GM12864 (cell line): ENCODE data around the gene MYO15B.

Source experiments
- DNase-seq: peaks from one replicate; pipeline ENCODE4 v3.0.0-alpha.2; 2011; ENCODE audit warnings: low read depth
- H3K4me3 ChIP-seq: 2 replicates; pipeline ENCODE4 v1.5.1; 2011; ENCODE audit warnings: mild to moderate bottlenecking, low read depth, low read length, control low read depth
- TF ChIP-seq, protein P1 (sequence below): IDR thresholded peaks from 2 replicates; pipeline ENCODE4 v1.5.1; 2011; ENCODE audit warnings: low read depth, mild to moderate bottlenecking, moderate library complexity, low read length, control low read depth, inconsistent platforms; ENCODE audit errors: missing control alignments

The MYO15B gene

DNA sequence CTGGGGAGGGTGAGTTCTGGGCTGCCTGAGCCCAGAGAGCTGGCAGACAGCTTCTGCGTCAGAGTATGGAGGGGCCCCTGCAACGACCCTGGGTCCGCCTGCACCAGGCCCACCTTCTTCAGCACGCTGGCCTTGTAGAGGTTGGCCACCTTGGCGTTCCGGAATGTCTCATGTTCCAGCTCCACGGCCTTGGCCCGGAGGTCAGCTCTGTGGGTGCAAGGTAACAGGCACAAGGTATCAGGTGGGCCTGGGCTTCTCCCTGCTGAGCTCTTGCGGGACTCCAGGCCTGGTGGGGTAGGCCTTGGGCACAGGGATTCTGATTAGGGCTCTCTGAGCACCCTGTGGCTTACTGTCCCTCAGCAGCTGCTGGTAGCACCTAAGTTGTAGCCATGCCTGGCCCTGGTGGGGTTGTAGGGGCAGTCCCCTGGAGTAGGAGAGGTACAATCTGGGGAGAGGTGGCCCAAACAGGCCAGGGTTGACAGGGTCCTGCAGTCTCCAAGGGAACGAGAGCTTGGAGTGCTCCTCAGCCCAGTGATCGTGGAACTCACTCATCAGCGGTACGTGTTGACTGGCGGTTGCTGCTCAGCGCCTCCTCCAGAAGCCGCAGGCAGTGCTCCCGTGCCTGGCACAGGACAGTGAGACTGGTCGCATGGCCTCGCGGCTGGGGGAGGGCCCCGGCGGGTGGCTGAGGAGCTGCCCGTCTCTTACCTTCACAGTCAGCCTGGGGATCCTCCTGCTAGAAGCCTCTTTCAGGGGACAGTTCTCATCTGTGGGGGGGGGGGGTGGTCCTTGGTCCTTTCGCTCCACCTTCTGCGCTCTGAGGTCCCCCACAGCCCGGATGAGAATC is 42.7 kb downstream of the MYO15B start:
- TF ChIP-seq, protein P1, sequence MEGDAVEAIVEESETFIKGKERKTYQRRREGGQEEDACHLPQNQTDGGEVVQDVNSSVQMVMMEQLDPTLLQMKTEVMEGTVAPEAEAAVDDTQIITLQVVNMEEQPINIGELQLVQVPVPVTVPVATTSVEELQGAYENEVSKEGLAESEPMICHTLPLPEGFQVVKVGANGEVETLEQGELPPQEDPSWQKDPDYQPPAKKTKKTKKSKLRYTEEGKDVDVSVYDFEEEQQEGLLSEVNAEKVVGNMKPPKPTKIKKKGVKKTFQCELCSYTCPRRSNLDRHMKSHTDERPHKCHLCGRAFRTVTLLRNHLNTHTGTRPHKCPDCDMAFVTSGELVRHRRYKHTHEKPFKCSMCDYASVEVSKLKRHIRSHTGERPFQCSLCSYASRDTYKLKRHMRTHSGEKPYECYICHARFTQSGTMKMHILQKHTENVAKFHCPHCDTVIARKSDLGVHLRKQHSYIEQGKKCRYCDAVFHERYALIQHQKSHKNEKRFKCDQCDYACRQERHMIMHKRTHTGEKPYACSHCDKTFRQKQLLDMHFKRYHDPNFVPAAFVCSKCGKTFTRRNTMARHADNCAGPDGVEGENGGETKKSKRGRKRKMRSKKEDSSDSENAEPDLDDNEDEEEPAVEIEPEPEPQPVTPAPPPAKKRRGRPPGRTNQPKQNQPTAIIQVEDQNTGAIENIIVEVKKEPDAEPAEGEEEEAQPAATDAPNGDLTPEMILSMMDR, result no peak
- H3K4me3 ChIP-seq, result no peak overlapping the region
- no peak for DNase-seq

DNA sequence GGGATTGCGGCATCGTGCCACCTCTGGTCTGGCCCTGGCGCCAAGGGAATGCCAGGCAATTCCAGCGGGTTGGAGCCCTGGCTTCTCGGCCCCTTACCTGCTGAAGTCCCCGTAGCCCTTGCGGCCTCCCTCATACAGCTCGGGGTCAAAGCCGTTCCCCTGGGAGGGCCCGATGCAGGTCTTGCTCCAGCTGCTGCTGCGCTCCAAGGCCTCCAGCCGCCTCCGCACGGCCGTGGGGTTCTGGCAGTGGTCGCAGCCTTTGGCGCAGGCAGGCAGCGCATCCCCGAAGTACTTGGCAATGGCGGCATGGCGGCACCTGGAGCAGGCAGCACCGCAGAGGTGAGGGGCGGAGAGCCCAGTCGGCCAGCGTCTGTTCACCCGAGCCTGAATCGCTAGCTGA is 43.8 kb downstream of the MYO15B start:
- DNase-seq, result no peak
- TF ChIP-seq, protein P1, result no peak
- H3K4me3 ChIP-seq, result no peak overlapping the region

DNA sequence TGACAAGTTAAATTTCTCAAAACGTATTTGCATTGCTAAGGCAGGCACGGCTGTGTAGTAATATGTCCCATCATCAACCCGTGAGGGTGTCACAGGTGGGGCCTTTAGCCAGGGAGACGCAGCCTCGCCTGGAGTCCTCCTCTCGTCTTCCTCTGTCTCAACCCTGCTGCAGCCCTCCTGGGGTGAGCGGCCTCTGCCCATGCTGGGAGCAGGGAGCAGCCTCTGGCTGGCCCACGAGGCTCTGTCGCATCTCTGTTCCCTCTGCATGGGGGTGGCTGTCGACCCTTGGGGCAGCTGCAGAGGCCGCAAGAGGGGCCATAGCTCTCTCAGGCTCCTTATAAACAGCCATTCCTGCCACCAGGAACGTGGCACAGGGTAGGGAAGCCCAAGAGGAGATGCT is 44.8 kb downstream of the MYO15B start:
- H3K4me3 ChIP-seq, result no peak overlapping the region
- TF ChIP-seq, protein P1, result no peak
- no peak for DNase-seq

DNA sequence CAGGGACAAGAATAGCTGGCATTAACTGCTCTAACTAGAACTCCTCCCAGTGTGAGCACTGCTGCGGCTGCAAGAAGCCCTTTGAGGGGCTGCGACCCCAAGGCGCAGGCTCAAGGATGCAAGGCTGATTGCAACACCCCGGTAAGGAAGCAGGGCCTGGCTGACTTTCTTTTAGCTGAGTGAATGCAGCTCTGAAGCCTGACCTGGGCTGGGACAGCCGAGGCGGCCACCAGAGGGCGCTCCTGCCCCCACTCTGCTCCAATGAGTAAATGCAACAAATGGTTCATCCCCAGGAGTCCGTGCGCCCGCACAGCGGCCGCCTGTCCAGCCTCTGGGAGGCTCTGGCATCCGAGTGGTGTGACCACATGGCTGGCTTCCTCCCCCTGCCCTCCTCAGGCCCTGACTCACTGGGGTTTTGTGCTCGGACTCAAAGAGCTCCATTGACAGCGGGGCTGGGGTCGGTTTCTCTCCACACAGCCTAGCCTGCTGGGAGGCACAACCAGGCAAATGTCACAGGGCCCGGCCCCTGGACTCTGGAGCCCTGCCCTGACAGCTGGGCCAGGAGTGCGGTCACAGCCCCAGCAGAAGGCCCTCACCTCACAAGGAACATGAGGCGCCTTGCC is 45.4 kb downstream of the MYO15B start, which contains the start of gene SMIM5:
SMIM5 (plus strand) TSS at position 572 of the 623 bp plus-strand sequence. CDS start 6,768 bp downstream, outside the sequence.
- TF ChIP-seq, protein P1, result peak; percentile 97
- H3K4me3 ChIP-seq, result no peak within 1 kb of the TSS
- DNase-seq, result peak; percentile 24

DNA sequence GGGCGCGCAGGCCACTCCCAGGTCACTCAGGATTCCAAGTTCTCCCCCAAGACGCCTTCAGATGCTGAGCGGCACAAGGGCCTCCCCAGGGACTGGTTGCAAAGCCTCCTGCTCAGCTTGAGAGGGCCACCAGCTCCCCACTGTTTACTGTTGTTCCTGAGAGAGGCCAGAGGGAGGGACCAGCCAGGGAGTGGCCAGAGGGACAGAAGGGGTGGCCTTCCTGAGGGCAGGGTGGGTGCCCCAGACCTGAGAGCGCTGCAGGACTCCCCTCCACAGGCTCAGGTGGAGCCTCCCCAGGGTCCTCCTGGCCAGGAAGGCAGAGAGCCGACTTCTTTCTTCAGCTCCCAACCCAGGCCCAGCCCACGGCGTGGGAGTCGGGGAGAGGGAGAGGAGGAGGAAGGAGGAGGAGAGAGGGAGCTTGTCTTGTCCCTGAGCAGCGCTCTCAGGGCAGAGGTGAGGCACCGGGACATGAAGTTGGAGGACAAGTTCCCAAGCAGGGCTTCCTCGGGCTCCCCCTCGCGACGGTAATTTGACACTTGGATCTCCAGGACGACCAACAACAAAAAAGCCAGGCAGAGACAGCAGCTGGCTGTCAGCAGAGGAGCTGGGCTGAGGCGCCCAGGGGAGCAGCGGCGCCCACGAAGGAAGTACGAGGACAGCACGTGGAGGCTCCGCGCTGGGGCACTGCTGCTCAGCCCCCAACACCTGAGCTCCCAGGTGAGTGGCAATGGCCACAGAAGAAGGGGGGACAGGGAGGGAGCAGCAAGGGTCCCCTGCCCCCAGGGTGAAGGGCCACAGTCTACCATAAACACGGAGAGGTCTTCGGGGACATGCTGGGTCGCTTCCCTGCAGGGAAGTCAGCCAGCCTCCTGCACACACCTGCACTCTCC is 46.1 kb downstream of the MYO15B start:
- TF ChIP-seq, protein P1, result peak; percentile 72
- DNase-seq, result peak; percentile 19
- no peak overlapping the region for H3K4me3 ChIP-seq

DNA sequence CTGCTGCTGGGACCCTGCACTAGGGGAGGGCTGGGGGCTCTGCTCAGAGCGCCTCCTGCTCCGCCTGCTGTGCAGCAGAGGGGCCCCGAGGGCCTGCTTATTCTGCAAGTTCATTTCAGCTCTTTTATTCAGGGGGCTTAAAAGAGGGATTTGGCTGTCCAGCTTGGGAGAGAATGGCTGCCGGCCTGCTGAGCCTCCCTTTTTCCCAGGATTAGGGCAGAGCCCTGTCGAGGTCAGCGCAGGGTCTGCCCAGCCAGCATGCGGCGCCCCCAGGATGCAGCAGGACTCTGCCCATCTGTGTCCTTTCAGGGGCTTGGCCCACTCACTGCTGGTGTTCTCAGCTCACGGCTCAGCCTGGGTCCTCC is 46.8 kb downstream of the MYO15B start:
- DNase-seq, result no peak
- TF ChIP-seq, protein P1, result no peak
- H3K4me3 ChIP-seq, result no peak overlapping the region
